ENCODE results near the gene PCBD1.

DNA sequence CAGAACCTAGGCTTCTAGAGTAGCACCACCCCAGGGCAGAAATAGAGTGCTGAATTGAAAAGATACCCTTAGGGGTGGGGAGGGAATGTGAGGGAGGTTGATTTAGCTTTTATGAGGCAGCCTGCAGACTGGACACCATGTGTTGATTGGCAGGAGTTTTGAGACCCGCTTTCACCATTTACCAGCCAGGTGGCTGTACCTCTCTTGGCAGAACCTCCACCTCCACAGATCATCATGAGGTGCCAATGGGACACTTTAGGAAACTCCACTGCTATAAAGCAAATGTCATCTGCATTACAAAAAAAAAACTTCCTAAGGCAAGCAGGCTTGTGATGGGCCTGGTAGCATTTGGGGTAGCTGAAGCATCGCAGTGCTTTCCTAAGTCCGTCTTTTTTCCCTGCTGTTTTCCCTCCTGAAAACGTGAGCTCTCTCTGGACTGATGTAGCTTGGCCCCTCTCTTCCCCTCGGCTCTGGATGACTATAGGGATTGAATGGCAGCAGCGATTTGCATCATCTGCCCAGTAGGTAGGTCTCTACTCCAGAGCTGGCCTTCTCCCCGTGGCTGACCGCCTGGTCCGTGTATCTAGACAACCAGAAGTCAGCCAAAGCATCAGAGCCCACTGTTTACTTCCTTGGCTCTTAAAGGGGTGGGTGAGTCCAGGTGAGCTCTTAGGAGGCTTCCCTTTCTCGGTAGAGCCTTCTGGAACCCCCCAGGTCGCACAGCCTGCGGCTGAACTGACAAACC, 1.3 kb downstream of the PCBD1 start:
- TF ChIP-seq CTCF (IDR thresholded peaks at IDR 0.05), result no peak
- no peak for TF ChIP-seq EP300 (IDR thresholded peaks at IDR 0.05)
